Activated CD8-positive, alpha-beta memory T cell treated with anti-CD3 and anti-CD28 coated beads, Interleukin-2, amount 10 ng/mL, durations not matched to agents 7 days and 5 days (primary cell): Measurements from ENCODE around the gene KIAA1671. TPM values are rescaled to one million over a fixed set of nuclear protein-coding genes. Genes with fewer than 3 reads are reported as not detected.

Experiments used
- ATAC-seq: fragments of 150-1000 bp; cut with Tn5 transposase; one replicate; pipeline ENCODE4 v1.10.0; 2021; ENCODE audit warnings: moderate library complexity
- CTCF ChIA-PET: fragments of 350-600 bp; sonication (Branson Sonifier 250); formaldehyde crosslinking; loops from one replicate; lab custom pipeline; 2021; ENCODE audit warnings: antibody characterized with exemption; lab: Charles Lee
- DNase-seq: peaks from one replicate; pipeline ENCODE4 v3.0.0-alpha.2; 2020
- H3K27ac Mint-ChIP-seq: one replicate; pipeline ENCODE4 v1.8.0; 2021; ENCODE audit warnings: mild to moderate bottlenecking, mixed read lengths
- H3K27me3 Mint-ChIP-seq: one replicate; pipeline ENCODE4 v1.8.0; 2021; ENCODE audit warnings: mixed read lengths
- H3K36me3 Mint-ChIP-seq: one replicate; pipeline ENCODE4 v1.8.0; 2021; ENCODE audit warnings: mild to moderate bottlenecking, mixed read lengths
- H3K4me1 Mint-ChIP-seq: one replicate; pipeline ENCODE4 v1.8.0; 2021; ENCODE audit warnings: mixed read lengths
- H3K4me3 Mint-ChIP-seq: one replicate; pipeline ENCODE4 v1.8.0; 2021; ENCODE audit warnings: mild to moderate bottlenecking, moderate library complexity, mixed read lengths
- H3K9me3 Mint-ChIP-seq: one replicate; pipeline ENCODE4 v1.8.0; 2022; ENCODE audit warnings: low read depth, mixed read lengths
- total RNA-seq, 2 experiments: library from RNA; stranded (reverse); gene quantifications; one replicate each; pipeline ENCODE4 v1.2.3, GENCODE V29; 2021

The KIAA1671 gene
- total RNA-seq, 2 experiments from 2014 or later: 11.4 to 20.1 TPM

- Mint-ChIP-seq H3K4me3 (no peak overlapping the region), H3K27me3 (no peaks in the 10 kb centered on the region), H3K27ac (no peak overlapping the region), H3K4me1 (no peaks in the 10 kb centered on the region), H3K36me3 (no peaks in the 10 kb centered on the region), H3K9me3 (no peaks in the 10 kb centered on the region)
- DNase-seq (no peak), ATAC-seq (no peak)
- CTCF ChIA-PET: no interaction called here
Measured at GRCh38 chr22:25156736-25157135, 204.2 kb downstream of the KIAA1671 start.

- Mint-ChIP-seq H3K27ac (no peak overlapping the region), H3K9me3 (no peaks in the 10 kb centered on the region), H3K36me3 (no peaks in the 10 kb centered on the region), H3K27me3 (no peaks in the 10 kb centered on the region), H3K4me3 (no peak overlapping the region), H3K4me1 (peaks cover under 1% of the 10 kb centered on the region)
- no peak for ATAC-seq
- DNase-seq: no peak
- CTCF ChIA-PET: no interaction called here
Measured at GRCh38 chr22:25159028-25159427, 206.5 kb downstream of the KIAA1671 start.

GRCh38 chr22:25160120-25160996, 207.8 kb downstream of the KIAA1671 start:
- no peak for ATAC-seq
- Mint-ChIP-seq H3K27ac (no peak overlapping the region), H3K4me1 (peaks cover 3% of the 10 kb centered on the region), H3K4me3 (no peak overlapping the region), H3K9me3 (no peaks in the 10 kb centered on the region), H3K36me3 (no peaks in the 10 kb centered on the region), H3K27me3 (no peaks in the 10 kb centered on the region)
- no peak for DNase-seq
- CTCF ChIA-PET: no interaction called here

GRCh38 chr22:25161017-25161915, 208.8 kb downstream of the KIAA1671 start:
- H3K9me3 Mint-ChIP-seq: no peaks in the 10 kb centered on the region
- CTCF ChIA-PET: interaction anchor here (1.5 kb wide), 1 partner anchor 9 kb away, joined by 3 read pairs; no protein-coding TSS in a partner anchor
- no peaks in the 10 kb centered on the region for H3K36me3 Mint-ChIP-seq
- ATAC-seq (no peak), DNase-seq (no peak)
- H3K4me1 Mint-ChIP-seq: peaks cover 3% of the 10 kb centered on the region
- H3K27ac Mint-ChIP-seq: no peak overlapping the region
- no peak overlapping the region for H3K4me3 Mint-ChIP-seq
- H3K27me3 Mint-ChIP-seq: no peaks in the 10 kb centered on the region

- Mint-ChIP-seq H3K36me3 (no peaks in the 10 kb centered on the region), H3K27me3 (no peaks in the 10 kb centered on the region), H3K4me3 (no peak overlapping the region), H3K9me3 (no peaks in the 10 kb centered on the region), H3K27ac (no peak overlapping the region), H3K4me1 (peaks cover 3% of the 10 kb centered on the region)
- no peak for ATAC-seq
- CTCF ChIA-PET: interaction anchor here (1.5 kb wide), 1 partner anchor 9 kb away, joined by 3 read pairs; no protein-coding TSS in a partner anchor
- DNase-seq: no peak
Measured at GRCh38 chr22:25161916-25162530, 209.5 kb downstream of the KIAA1671 start.

GRCh38 chr22:25162561-25162960, 210.0 kb downstream of the KIAA1671 start:
- no peaks in the 10 kb centered on the region for H3K9me3 Mint-ChIP-seq
- peaks cover 3% of the 10 kb centered on the region for H3K4me1 Mint-ChIP-seq
- H3K27ac Mint-ChIP-seq: no peak overlapping the region
- CTCF ChIA-PET: interaction anchor here (1.5 kb wide), 1 partner anchor 8 kb away, joined by 3 read pairs; no protein-coding TSS in a partner anchor
- no peaks in the 10 kb centered on the region for H3K27me3 Mint-ChIP-seq
- DNase-seq (no peak), ATAC-seq (no peak)
- no peak overlapping the region for H3K4me3 Mint-ChIP-seq
- H3K36me3 Mint-ChIP-seq: no peaks in the 10 kb centered on the region

- no peak for DNase-seq
- Mint-ChIP-seq H3K4me1 (peaks cover 3% of the 10 kb centered on the region), H3K27ac (no peak overlapping the region), H3K4me3 (no peak overlapping the region), H3K36me3 (no peaks in the 10 kb centered on the region), H3K9me3 (no peaks in the 10 kb centered on the region), H3K27me3 (no peaks in the 10 kb centered on the region)
- ATAC-seq: no peak
- CTCF ChIA-PET: interaction anchor here (1.3 kb wide), 1 partner anchor 84 kb away, joined by 3 read pairs; no protein-coding TSS in a partner anchor
Measured at GRCh38 chr22:25165785-25166184, 213.3 kb downstream of the KIAA1671 start.

- CTCF ChIA-PET: interaction anchor here (1.3 kb wide), 1 partner anchor 85 kb away, joined by 3 read pairs; no protein-coding TSS in a partner anchor
Measured at GRCh38 chr22:25166266-25167040, 213.9 kb downstream of the KIAA1671 start.

GRCh38 chr22:25167082-25167481, 214.6 kb downstream of the KIAA1671 start:
- Mint-ChIP-seq H3K4me1 (peaks cover 3% of the 10 kb centered on the region), H3K36me3 (no peaks in the 10 kb centered on the region), H3K27me3 (no peaks in the 10 kb centered on the region), H3K27ac (no peak overlapping the region), H3K4me3 (no peak overlapping the region), H3K9me3 (no peaks in the 10 kb centered on the region)
- ATAC-seq (no peak), DNase-seq (no peak)
- CTCF ChIA-PET: interaction anchor here (1.3 kb wide), 1 partner anchor 85 kb away, joined by 3 read pairs; no protein-coding TSS in a partner anchor

More at GRCh38 chr22:25166266-25167040, 213.9 kb downstream of the KIAA1671 start:
- Mint-ChIP-seq H3K27me3 (no peaks in the 10 kb centered on the region), H3K27ac (no peak overlapping the region), H3K9me3 (no peaks in the 10 kb centered on the region), H3K36me3 (no peaks in the 10 kb centered on the region), H3K4me1 (peaks cover 3% of the 10 kb centered on the region), H3K4me3 (no peak overlapping the region)
- no peak for DNase-seq
- ATAC-seq: no peak

GRCh38 chr22:25167834-25168601, 215.5 kb downstream of the KIAA1671 start:
- CTCF ChIA-PET: no interaction called here
- H3K4me3 Mint-ChIP-seq: no peak overlapping the region
- H3K27ac Mint-ChIP-seq: no peak overlapping the region
- no peaks in the 10 kb centered on the region for H3K9me3 Mint-ChIP-seq
- DNase-seq: no peak
- H3K4me1 Mint-ChIP-seq: peaks cover 3% of the 10 kb centered on the region
- no peak for ATAC-seq
- no peaks in the 10 kb centered on the region for H3K36me3 Mint-ChIP-seq
- no peaks in the 10 kb centered on the region for H3K27me3 Mint-ChIP-seq

- Mint-ChIP-seq H3K4me3 (no peak overlapping the region), H3K9me3 (no peaks in the 10 kb centered on the region), H3K27me3 (no peaks in the 10 kb centered on the region), H3K36me3 (no peaks in the 10 kb centered on the region), H3K4me1 (no peaks in the 10 kb centered on the region), H3K27ac (no peak overlapping the region)
- ATAC-seq: no peak
- CTCF ChIA-PET: no interaction called here
- no peak for DNase-seq
Measured at GRCh38 chr22:25169278-25170031, 216.9 kb downstream of the KIAA1671 start.
